Memory B cell (primary cell): ENCODE data around the gene SH3D19.

Experiments
- ATAC-seq: fragments of 150-1000 bp; cut with Tn5 transposase; 2 replicates; pipeline ENCODE4 v1.10.0; 2021; ENCODE audit warnings: low read depth, mild to moderate bottlenecking, moderate library complexity
- DNase-seq, 2 donors: peaks; one replicate each; pipeline ENCODE4 v3.0.0; 2022; ENCODE audit warnings: low spot score in 2 of 2
- H3K27ac Mint-ChIP-seq: one replicate; pipeline ENCODE4 v1.8.0; 2022; ENCODE audit warnings: mild to moderate bottlenecking, moderate library complexity, mixed read lengths
- H3K27me3 Mint-ChIP-seq: one replicate; pipeline ENCODE4 v1.8.0; 2022; ENCODE audit warnings: mixed read lengths
- H3K36me3 Mint-ChIP-seq: one replicate; pipeline ENCODE4 v1.8.0; 2022; ENCODE audit warnings: mild to moderate bottlenecking, mixed read lengths
- H3K4me1 Mint-ChIP-seq: one replicate; pipeline ENCODE4 v1.8.0; 2022; ENCODE audit warnings: mixed read lengths
- H3K4me3 Mint-ChIP-seq: one replicate; pipeline ENCODE4 v1.8.0; 2022; ENCODE audit warnings: mild to moderate bottlenecking, moderate library complexity, mixed read lengths
- H3K9me3 Mint-ChIP-seq: one replicate; pipeline ENCODE4 v1.8.0; 2022; ENCODE audit warnings: mixed read lengths

SH3D19 gene

DNA sequence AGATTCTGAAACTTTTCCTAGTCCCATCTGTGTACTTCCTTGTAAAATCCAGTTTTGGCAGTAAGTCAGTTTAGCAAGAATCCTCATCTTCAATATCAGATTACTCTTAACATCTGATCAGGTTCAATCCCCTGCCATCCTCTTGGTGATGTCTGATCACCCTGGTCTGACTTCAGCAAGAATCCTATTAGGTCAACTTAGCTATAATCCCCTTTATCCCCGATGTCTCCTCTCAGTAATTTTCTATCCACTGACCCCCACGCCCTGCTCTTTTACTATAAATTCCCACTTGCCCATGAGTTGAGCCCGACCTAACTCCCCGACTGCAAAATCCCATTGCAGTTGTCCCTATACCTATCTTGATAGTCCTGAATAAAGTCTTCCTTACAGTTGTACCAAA is 106.3 kb downstream of the SH3D19 start:
- H3K4me1 Mint-ChIP-seq = no peaks in the 10 kb centered on the region
- DNase-seq (no peak), ATAC-seq (no peak)
- H3K27me3 Mint-ChIP-seq = peaks cover 4% of the 10 kb centered on the region
- peaks cover 2% of the 10 kb centered on the region for H3K36me3 Mint-ChIP-seq
- peaks cover 1% of the 10 kb centered on the region for H3K9me3 Mint-ChIP-seq
- H3K4me3 Mint-ChIP-seq = no peak overlapping the region
- H3K27ac Mint-ChIP-seq = no peak overlapping the region

DNA sequence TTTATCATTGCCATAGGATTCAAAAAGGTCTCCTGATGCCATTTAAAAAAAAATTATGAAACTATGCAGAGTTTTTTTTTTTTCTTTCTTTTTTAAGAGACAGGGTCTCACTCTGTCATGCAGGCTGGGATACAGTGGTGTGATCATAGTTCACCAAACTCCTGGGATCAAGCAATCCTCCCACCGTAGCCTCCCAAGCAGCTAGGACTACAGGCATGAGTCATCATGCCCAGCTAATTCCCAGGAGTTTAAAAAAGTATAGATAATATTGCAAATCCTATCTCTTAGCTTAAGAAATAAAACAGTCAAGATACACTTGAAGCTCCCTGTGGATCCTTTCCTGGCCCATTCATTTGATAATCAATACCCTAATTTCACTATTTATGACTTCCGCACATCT is 107.1 kb downstream of the SH3D19 start:
- DNase-seq (no peak), ATAC-seq (no peak)
- Mint-ChIP-seq H3K36me3 (peaks cover 2% of the 10 kb centered on the region), H3K9me3 (peaks cover 1% of the 10 kb centered on the region), H3K4me3 (no peak overlapping the region), H3K4me1 (no peaks in the 10 kb centered on the region), H3K27me3 (peaks cover 2% of the 10 kb centered on the region), H3K27ac (no peak overlapping the region)

DNA sequence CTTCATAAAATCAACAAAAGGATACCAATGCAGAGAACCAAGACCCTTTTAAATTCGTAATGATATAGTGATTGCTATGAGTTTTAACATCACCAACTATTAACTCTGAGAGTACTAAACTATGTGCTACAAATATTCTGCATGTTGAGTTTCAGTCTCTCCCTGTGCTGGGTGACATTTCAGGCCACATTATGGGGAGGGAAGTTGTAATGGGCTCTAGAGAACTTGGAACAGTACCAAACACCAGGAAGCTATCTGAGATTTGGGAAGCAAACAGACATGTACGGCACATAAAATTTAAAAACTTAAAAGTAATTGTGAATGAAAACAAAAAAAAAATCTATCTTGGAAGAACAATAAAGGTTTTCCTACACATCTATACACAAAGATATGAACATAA is 108.1 kb downstream of the SH3D19 start:
- no peak for ATAC-seq
- DNase-seq = no peak
- Mint-ChIP-seq H3K27ac (no peak overlapping the region), H3K27me3 (peaks cover 5% of the 10 kb centered on the region), H3K4me3 (no peak overlapping the region), H3K9me3 (peaks cover 3% of the 10 kb centered on the region), H3K36me3 (peaks cover 4% of the 10 kb centered on the region), H3K4me1 (no peaks in the 10 kb centered on the region)

DNA sequence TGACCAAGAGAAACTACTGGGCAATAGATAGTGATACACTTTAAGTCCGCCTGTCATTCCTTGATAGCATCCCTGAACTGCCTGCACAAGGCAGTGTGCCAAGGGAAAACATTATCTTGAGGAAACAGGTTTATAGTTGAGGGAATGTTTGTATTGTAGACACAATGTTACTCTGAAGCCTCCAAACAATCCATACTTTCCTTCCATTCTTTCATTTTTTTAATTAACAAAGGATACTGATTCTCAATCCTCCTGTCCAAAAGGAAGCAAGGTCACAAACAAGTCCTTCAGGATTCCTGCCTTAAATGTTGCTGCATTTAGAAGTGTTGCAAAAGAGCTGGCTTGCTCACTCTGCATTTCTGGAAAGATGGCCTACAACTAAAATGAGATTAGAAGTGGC is 110.1 kb downstream of the SH3D19 start:
- H3K27me3 Mint-ChIP-seq = peaks cover 5% of the 10 kb centered on the region
- DNase-seq = no peak
- H3K36me3 Mint-ChIP-seq = peaks cover 4% of the 10 kb centered on the region
- no peaks in the 10 kb centered on the region for H3K4me1 Mint-ChIP-seq
- H3K4me3 Mint-ChIP-seq = no peak overlapping the region
- H3K27ac Mint-ChIP-seq = no peak overlapping the region
- ATAC-seq = no peak
- H3K9me3 Mint-ChIP-seq = peaks cover 3% of the 10 kb centered on the region

DNA sequence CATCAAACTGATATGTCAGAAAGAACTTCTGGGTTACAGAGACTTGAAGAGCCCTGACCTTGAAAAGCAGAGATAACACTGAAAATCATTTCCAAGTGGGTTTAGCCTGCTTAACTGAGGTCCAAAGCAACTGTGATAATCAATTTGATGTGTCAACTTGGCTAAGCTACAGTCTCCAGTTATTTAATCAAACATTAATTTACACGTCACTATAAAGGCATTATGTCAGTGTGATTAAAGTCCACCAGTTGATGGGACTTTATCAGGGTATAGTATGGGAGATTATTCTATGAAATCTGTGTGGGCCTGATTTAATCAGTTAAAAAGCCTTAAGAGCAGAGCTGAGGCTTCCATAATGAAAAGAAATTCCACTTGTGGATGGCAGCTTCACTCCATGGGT is 117.5 kb downstream of the SH3D19 start:
- no peaks in the 10 kb centered on the region for H3K4me1 Mint-ChIP-seq
- no peak for DNase-seq
- peaks cover 2% of the 10 kb centered on the region for H3K9me3 Mint-ChIP-seq
- H3K36me3 Mint-ChIP-seq = peaks cover 2% of the 10 kb centered on the region
- H3K4me3 Mint-ChIP-seq = no peak overlapping the region
- no peak for ATAC-seq
- H3K27ac Mint-ChIP-seq = no peak overlapping the region
- peaks cover 3% of the 10 kb centered on the region for H3K27me3 Mint-ChIP-seq

GRCh38 chr4:151207186-151207585 is 118.2 kb downstream of the SH3D19 start:
- no peaks in the 10 kb centered on the region for H3K9me3 Mint-ChIP-seq
- no peak overlapping the region for H3K4me3 Mint-ChIP-seq
- H3K27ac Mint-ChIP-seq = no peak overlapping the region
- H3K4me1 Mint-ChIP-seq = no peaks in the 10 kb centered on the region
- DNase-seq = no peak
- no peak for ATAC-seq
- no peaks in the 10 kb centered on the region for H3K27me3 Mint-ChIP-seq
- H3K36me3 Mint-ChIP-seq = no peaks in the 10 kb centered on the region

DNA sequence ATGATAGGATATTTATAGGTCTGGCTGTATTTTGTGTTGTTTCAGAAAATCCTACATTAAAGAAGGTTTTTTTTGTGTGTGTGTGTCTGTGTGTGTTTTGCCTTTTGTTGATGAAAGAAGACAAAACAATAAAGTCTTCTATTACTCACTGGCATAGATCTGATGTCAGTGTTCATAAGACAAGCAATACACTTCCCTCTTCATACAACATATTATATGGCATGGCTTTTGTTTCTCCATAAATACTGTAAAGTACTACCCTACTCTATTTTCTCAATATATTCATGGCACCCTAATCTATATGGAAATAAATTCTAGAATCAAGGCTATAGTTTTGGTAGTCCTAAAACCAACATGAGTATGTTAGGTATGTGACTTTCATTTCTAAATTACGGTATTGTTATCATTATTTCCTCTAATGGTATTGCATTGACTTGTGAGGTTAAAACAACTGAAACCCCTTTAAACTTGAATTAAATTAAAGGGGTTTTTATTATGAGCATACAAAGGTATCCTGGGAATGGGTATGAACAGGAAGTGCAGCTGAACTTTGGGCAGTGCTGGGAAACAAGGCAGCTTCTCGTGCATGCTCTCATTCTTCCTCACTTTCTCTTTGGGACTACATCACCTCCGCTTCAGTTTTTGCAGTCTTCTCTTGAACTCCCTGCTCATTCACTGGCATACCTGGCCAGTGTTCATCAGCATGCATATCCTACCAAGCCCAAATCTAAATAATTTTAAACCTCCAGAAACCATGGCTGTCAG is 119.0 kb downstream of the SH3D19 start:
- Mint-ChIP-seq H3K4me3 (no peak overlapping the region), H3K36me3 (no peaks in the 10 kb centered on the region), H3K27ac (no peak overlapping the region), H3K4me1 (no peaks in the 10 kb centered on the region), H3K27me3 (no peaks in the 10 kb centered on the region), H3K9me3 (no peaks in the 10 kb centered on the region)
- ATAC-seq (no peak), DNase-seq (no peak)

GRCh38 chr4:151205722-151206121 is 119.7 kb downstream of the SH3D19 start:
- H3K9me3 Mint-ChIP-seq = no peaks in the 10 kb centered on the region
- no peaks in the 10 kb centered on the region for H3K4me1 Mint-ChIP-seq
- no peaks in the 10 kb centered on the region for H3K36me3 Mint-ChIP-seq
- DNase-seq (no peak), ATAC-seq (no peak)
- H3K4me3 Mint-ChIP-seq = no peak overlapping the region
- no peak overlapping the region for H3K27ac Mint-ChIP-seq
- H3K27me3 Mint-ChIP-seq = no peaks in the 10 kb centered on the region

DNA sequence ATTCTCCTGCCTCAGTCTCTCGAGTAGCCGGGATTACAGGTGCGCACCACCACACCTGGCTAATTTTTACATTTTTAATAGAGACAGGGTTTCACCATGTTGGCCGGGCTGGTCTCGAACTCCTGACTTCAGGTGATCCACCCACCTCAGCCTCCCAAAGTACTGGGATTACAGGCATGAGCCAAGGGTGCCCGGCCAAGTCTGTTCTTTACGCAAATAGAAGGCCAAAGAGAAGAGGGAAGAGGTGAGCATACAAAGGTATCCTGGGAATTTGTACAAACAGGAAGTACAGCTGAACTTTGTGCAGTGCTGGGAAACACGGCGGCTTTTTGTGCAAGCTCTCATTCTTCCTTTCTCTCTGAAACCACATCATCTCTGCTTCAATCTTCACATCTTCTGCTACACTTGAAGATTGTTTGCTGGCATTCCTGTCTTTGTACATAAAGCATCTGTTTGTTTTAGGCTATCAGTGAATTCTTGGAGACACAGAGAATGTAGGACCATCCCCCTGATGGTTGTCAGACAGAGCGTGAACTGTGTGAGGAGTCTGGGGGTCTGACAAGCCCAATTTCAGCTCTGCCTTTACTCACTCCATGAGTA is 120.4 kb downstream of the SH3D19 start:
- no peak overlapping the region for H3K27ac Mint-ChIP-seq

GRCh38 chr4:151202851-151203455 is 122.5 kb downstream of the SH3D19 start:
- H3K4me3 Mint-ChIP-seq = no peak overlapping the region
- H3K4me1 Mint-ChIP-seq = no peaks in the 10 kb centered on the region
- ATAC-seq (no peak), DNase-seq (no peak)
- no peaks in the 10 kb centered on the region for H3K27me3 Mint-ChIP-seq
- no peaks in the 10 kb centered on the region for H3K36me3 Mint-ChIP-seq
- no peaks in the 10 kb centered on the region for H3K9me3 Mint-ChIP-seq
- no peak overlapping the region for H3K27ac Mint-ChIP-seq

More for the DNA sequence above, 120.4 kb downstream of the SH3D19 start:
- no peak for ATAC-seq
- no peak for DNase-seq
- Mint-ChIP-seq H3K36me3 (no peaks in the 10 kb centered on the region), H3K4me1 (no peaks in the 10 kb centered on the region), H3K4me3 (no peak overlapping the region), H3K9me3 (no peaks in the 10 kb centered on the region), H3K27me3 (no peaks in the 10 kb centered on the region)

GRCh38 chr4:151202381-151202780 is 123.0 kb downstream of the SH3D19 start:
- Mint-ChIP-seq H3K36me3 (no peaks in the 10 kb centered on the region), H3K9me3 (no peaks in the 10 kb centered on the region), H3K4me1 (no peaks in the 10 kb centered on the region), H3K27ac (no peak overlapping the region), H3K27me3 (no peaks in the 10 kb centered on the region), H3K4me3 (no peak overlapping the region)
- ATAC-seq (no peak), DNase-seq (no peak)

DNA sequence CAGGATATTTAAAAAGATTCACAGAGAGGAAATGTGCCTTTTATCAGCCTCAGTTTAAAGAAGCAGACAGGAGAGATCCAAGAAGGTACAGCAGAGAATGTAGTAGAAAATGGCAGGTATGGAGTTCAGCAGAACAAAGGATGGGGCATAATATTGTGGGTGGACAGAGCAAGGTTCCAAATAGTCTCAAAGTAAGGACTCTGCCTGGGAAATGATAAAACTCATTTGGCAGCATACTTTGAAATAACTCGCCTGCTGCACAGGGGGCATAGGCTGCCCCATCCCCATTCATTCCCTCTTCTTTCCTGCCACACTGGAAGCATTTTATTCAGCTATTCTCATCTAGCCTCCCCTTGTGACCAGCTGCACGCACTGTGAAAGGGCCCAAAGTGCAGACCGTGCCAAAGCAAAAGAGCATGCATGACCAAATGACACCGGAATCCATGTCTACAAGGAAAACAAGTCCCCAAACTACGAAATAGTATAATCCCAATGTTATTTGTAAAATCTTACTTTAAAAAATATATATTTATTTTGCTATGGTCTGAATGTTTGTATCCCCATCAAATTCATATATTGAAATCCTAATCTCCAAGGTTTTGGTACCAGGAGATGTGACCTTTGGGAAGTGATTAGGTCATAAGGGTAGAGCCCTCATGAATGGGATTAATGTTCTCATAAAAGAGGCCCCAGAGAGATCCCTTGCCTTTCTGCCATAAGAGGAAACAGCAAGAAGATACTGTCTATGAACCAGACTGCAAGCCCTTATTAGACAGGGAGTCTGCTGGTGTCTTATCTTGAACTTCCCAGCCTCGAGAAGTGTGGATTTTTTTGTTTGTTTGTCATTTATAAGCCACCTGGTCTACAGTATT is 125.8 kb downstream of the SH3D19 start:
- ATAC-seq = no peak
- Mint-ChIP-seq H3K27me3 (peaks cover 2% of the 10 kb centered on the region), H3K4me3 (no peak overlapping the region), H3K36me3 (no peaks in the 10 kb centered on the region), H3K9me3 (no peaks in the 10 kb centered on the region), H3K4me1 (no peaks in the 10 kb centered on the region), H3K27ac (no peak overlapping the region)
- DNase-seq = no peak

DNA sequence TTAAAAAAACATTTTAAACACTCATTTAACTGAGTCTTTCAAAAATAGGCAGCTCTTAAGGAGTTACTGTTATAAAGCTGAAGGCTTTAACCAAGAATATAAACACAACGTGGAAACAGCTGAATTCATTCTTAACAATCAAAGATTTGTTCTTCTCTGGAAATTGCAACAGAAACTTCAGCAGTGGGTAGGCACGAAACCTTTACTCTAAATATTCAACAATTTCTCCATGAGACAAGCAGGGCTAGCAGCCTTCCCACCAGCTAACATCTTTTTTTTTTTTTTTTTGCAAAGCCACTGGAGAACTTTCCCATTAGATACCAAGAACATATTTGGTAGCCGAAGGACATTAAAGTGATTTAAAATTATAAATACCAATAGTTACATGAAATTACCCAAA is 126.7 kb downstream of the SH3D19 start:
- Mint-ChIP-seq H3K36me3 (no peaks in the 10 kb centered on the region), H3K27ac (no peak overlapping the region), H3K27me3 (peaks cover 2% of the 10 kb centered on the region), H3K9me3 (no peaks in the 10 kb centered on the region), H3K4me1 (no peaks in the 10 kb centered on the region), H3K4me3 (no peak overlapping the region)
- no peak for ATAC-seq
- DNase-seq = no peak

DNA sequence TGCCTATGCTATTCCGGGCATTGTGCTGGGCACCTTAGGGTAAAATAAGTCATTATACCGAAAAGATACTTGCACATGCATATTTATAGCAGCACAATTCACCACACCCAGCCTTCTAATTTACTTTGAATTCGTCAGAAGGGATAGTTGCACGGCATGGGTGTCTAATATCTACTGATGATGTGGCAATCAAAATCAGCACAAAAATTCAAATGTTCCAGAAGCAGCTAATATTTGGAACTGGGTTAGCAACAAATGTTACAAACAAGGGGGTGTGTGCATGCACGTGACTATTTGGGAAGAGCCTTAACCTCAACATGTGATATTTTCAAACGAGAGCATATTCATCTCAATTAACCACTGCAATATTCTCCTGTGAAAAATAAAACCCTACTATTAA is 128.2 kb downstream of the SH3D19 start:
- Mint-ChIP-seq H3K36me3 (no peaks in the 10 kb centered on the region), H3K4me1 (no peaks in the 10 kb centered on the region), H3K4me3 (no peak overlapping the region), H3K9me3 (no peaks in the 10 kb centered on the region), H3K27me3 (peaks cover 2% of the 10 kb centered on the region), H3K27ac (no peak overlapping the region)
- no peak for ATAC-seq
- DNase-seq = no peak
